ENCODE results near the gene AP3D1. TPM values are rescaled to one million over a fixed set of nuclear protein-coding genes. Genes with fewer than 3 reads are reported as not detected.

Gene AP3D1
- total and polyA plus RNA-seq, 10 donors, result 32.8 to 112 (median 96.2) TPM

DNA sequence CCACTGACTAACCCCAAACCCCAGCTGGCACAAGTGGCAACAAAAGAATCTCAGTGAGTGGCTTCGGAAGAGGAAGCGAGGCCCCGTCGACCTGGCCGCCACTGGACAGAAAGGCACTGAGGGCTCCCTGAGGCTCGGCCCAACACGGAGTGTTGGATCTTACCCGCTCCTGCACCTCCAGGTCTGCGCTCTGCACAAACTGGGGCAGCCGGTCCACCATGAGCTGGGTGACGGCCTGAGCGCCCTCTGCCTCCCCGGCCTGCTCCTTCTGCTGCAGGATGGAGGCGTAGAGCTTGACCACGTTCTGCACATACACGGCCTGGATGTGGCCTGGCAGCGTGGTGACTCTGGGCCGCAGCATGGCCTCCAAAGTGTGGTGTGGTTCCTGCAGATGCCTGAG, 32.9 kb downstream of the AP3D1 start:
- intact Hi-C loops (cut with DNase I; ENCODE audit: low total_unique reads), result no loop called here
- no peak overlapping the region for H3K4me3 ChIP-seq
- DNase-seq, result peak; percentile 62
- TF ChIP-seq, protein P1, sequence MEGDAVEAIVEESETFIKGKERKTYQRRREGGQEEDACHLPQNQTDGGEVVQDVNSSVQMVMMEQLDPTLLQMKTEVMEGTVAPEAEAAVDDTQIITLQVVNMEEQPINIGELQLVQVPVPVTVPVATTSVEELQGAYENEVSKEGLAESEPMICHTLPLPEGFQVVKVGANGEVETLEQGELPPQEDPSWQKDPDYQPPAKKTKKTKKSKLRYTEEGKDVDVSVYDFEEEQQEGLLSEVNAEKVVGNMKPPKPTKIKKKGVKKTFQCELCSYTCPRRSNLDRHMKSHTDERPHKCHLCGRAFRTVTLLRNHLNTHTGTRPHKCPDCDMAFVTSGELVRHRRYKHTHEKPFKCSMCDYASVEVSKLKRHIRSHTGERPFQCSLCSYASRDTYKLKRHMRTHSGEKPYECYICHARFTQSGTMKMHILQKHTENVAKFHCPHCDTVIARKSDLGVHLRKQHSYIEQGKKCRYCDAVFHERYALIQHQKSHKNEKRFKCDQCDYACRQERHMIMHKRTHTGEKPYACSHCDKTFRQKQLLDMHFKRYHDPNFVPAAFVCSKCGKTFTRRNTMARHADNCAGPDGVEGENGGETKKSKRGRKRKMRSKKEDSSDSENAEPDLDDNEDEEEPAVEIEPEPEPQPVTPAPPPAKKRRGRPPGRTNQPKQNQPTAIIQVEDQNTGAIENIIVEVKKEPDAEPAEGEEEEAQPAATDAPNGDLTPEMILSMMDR (IDR thresholded peaks at IDR 0.05 in 8 of 11, conservative IDR thresholded peaks at IDR 0.05 in 3 of 11), result no peak
- TF ChIP-seq POLR2AphosphoS5 (IDR thresholded peaks at IDR 0.05) (peak in 1 of 3 donors; percentile 50), POLR2A (IDR thresholded peaks at IDR 0.05) (no peak)
- no peaks in the 10 kb centered on the region for H3K27me3 ChIP-seq (replicated peaks in 1 of 7)
- 83 to 100% (median 94%) methylated on average over 5 to 18 of the region's 18 CpGs for WGBS, 5 donors
- peaks cover 0 to 5% (median 0%) of the 10 kb centered on the region in 6 donors for H3K4me1 ChIP-seq
- no peak overlapping the region for H3K27ac ChIP-seq
- peaks cover 9 to 100% (median 99%) of the 10 kb centered on the region in 6 donors for H3K36me3 ChIP-seq
- no peaks in the 10 kb centered on the region for H3K9me3 ChIP-seq

- no peaks in the 10 kb centered on the region for H3K27me3 ChIP-seq (replicated peaks in 1 of 7)
- H3K4me1 ChIP-seq, result peaks cover 0 to 11% (median 2%) of the 10 kb centered on the region in 6 donors
- DNase-seq, result no peak
- 84 to 93% (median 87%) methylated on average over 20 to 27 of the region's 27 CpGs for WGBS, 5 donors
- intact Hi-C loops (cut with DNase I; ENCODE audit: low total_unique reads), result no loop called here
- peaks cover 9 to 100% (median 99%) of the 10 kb centered on the region in 6 donors for H3K36me3 ChIP-seq
- no peaks in the 10 kb centered on the region for H3K9me3 ChIP-seq
- H3K27ac ChIP-seq, result no peak overlapping the region
- H3K4me3 ChIP-seq, result no peak overlapping the region
- TF ChIP-seq, protein P1 (IDR thresholded peaks at IDR 0.05 in 8 of 11, conservative IDR thresholded peaks at IDR 0.05 in 3 of 11), result no peak
- TF ChIP-seq POLR2AphosphoS5 (IDR thresholded peaks at IDR 0.05), result peak in 2 of 3 donors; percentile 14 to 56
These were observed 34.0 kb downstream of the AP3D1 start for GRCh38 chr19:2117215-2117960.

DNA sequence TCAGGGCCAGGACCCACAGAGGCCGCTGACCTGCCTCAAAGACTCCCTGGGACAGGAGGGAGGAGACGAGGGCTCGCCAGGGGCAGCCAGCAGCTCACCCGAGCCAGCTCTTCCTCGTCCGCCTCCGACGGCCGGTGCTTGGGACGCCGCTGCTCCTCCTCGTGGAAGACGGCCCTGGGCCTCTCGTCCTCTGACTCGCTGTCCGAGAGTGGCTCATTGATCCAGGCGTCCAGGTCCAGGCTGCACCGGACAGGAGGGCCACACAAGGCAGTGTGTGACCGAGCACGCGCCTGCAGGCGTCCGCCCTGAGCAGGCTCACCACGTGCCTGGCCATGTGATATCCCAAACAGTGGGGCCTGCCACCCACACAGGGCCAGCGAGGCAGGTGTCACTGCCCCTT, 34.9 kb downstream of the AP3D1 start:
- H3K27me3 ChIP-seq (replicated peaks in 1 of 7), result no peaks in the 10 kb centered on the region
- TF ChIP-seq POLR2A (IDR thresholded peaks at IDR 0.05) (no peak), POLR2AphosphoS5 (IDR thresholded peaks at IDR 0.05) (peak in 2 of 3 donors; percentile 10 to 48)
- 93 to 97% (median 95%) methylated on average over 16 to 25 of the region's 25 CpGs for WGBS, 5 donors
- peaks cover 0 to 16% (median 2%) of the 10 kb centered on the region in 6 donors for H3K4me1 ChIP-seq
- no peak for DNase-seq
- H3K36me3 ChIP-seq, result peaks cover 9 to 100% (median 99%) of the 10 kb centered on the region in 6 donors
- intact Hi-C loops (cut with DNase I; ENCODE audit: low total_unique reads), result no loop called here
- no peak overlapping the region for H3K4me3 ChIP-seq
- no peaks in the 10 kb centered on the region for H3K9me3 ChIP-seq
- H3K27ac ChIP-seq, result no peak overlapping the region

GRCh38 chr19:2115911-2116426, 35.4 kb downstream of the AP3D1 start:
- peaks cover 0 to 16% (median 2%) of the 10 kb centered on the region in 6 donors for H3K4me1 ChIP-seq
- TF ChIP-seq, protein P1 (IDR thresholded peaks at IDR 0.05 in 8 of 11, conservative IDR thresholded peaks at IDR 0.05 in 3 of 11), result no peak
- no peak for TF ChIP-seq POLR2A (IDR thresholded peaks at IDR 0.05)
- no peak for TF ChIP-seq POLR2AphosphoS5 (IDR thresholded peaks at IDR 0.05)
- intact Hi-C loops (cut with DNase I; ENCODE audit: low total_unique reads), result no loop called here
- DNase-seq, result no peak
- no peaks in the 10 kb centered on the region for H3K27me3 ChIP-seq (replicated peaks in 1 of 7)
- 95 to 96% (median 95%) methylated on average over 16 to 24 of the region's 24 CpGs for whole genome bisulfite sequencing, 5 donors
- no peak overlapping the region for H3K4me3 ChIP-seq
- H3K27ac ChIP-seq, result no peak overlapping the region
- H3K9me3 ChIP-seq, result no peaks in the 10 kb centered on the region
- H3K36me3 ChIP-seq, result peaks cover 8 to 100% (median 99%) of the 10 kb centered on the region in 6 donors

Data from spleen (tissue), 11 donors.